Panc1 (cell line): ENCODE data around the gene ARID5B.

Source experiments
- POLR2AphosphoS5 ChIP-seq: IDR thresholded peaks from 2 replicates; pipeline ENCODE4 v1.6.1; 2012; ENCODE audit warnings: mild to moderate bottlenecking, low read depth, low read length, moderate library complexity
- SIN3A ChIP-seq: IDR thresholded peaks from 2 replicates; pipeline ENCODE4 v1.6.1; 2012; ENCODE audit warnings: low read depth, mild to moderate bottlenecking, low read length, moderate library complexity, borderline replicate concordance; ENCODE audit not compliant: insufficient read depth
- TCF7L2 ChIP-seq: IDR thresholded peaks from 2 replicates; pipeline ENCODE4 v1.6.1; 2011; ENCODE audit warnings: mild to moderate bottlenecking, low read depth, low read length, inconsistent platforms
- TF ChIP-seq, protein P1 (sequence below): fragments of 450-650 bp; IDR thresholded peaks from 2 replicates; pipeline ENCODE4 v1.5.1; 2017; ENCODE audit warnings: mild to moderate bottlenecking
- TF ChIP-seq, protein P2 (sequence below), 2 experiments: IDR thresholded peaks; 2 replicates each; pipeline ENCODE4 v1.6.1; 2011 to 2012; ENCODE audit warnings: low read depth in 2 of 2, control low read depth in 1 of 2, low read length in 1 of 2, mild to moderate bottlenecking in 1 of 2, moderate library complexity in 1 of 2; ENCODE audit not compliant: insufficient read depth in 1 of 2

DNA sequence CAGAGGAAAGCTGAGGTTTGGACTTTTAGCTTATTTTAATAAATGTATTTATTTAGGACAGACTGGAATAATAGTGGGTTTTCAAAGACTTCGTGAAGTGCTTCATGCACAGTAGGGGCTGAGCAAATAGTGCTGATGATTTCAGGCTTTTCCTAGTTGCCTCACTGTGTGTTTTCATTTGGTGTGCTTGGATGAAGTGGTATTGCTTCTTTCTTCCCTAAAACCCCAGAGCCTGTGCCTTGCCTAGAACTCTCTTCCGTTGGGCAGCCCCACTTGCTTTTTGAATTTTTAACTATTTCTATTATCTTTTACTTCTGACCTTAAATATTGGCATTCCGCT is 49.6 kb downstream of the ARID5B start:
- TF ChIP-seq, protein P1, sequence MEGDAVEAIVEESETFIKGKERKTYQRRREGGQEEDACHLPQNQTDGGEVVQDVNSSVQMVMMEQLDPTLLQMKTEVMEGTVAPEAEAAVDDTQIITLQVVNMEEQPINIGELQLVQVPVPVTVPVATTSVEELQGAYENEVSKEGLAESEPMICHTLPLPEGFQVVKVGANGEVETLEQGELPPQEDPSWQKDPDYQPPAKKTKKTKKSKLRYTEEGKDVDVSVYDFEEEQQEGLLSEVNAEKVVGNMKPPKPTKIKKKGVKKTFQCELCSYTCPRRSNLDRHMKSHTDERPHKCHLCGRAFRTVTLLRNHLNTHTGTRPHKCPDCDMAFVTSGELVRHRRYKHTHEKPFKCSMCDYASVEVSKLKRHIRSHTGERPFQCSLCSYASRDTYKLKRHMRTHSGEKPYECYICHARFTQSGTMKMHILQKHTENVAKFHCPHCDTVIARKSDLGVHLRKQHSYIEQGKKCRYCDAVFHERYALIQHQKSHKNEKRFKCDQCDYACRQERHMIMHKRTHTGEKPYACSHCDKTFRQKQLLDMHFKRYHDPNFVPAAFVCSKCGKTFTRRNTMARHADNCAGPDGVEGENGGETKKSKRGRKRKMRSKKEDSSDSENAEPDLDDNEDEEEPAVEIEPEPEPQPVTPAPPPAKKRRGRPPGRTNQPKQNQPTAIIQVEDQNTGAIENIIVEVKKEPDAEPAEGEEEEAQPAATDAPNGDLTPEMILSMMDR = no peak
- no peak for TF ChIP-seq POLR2AphosphoS5
- TF ChIP-seq, protein P2, sequence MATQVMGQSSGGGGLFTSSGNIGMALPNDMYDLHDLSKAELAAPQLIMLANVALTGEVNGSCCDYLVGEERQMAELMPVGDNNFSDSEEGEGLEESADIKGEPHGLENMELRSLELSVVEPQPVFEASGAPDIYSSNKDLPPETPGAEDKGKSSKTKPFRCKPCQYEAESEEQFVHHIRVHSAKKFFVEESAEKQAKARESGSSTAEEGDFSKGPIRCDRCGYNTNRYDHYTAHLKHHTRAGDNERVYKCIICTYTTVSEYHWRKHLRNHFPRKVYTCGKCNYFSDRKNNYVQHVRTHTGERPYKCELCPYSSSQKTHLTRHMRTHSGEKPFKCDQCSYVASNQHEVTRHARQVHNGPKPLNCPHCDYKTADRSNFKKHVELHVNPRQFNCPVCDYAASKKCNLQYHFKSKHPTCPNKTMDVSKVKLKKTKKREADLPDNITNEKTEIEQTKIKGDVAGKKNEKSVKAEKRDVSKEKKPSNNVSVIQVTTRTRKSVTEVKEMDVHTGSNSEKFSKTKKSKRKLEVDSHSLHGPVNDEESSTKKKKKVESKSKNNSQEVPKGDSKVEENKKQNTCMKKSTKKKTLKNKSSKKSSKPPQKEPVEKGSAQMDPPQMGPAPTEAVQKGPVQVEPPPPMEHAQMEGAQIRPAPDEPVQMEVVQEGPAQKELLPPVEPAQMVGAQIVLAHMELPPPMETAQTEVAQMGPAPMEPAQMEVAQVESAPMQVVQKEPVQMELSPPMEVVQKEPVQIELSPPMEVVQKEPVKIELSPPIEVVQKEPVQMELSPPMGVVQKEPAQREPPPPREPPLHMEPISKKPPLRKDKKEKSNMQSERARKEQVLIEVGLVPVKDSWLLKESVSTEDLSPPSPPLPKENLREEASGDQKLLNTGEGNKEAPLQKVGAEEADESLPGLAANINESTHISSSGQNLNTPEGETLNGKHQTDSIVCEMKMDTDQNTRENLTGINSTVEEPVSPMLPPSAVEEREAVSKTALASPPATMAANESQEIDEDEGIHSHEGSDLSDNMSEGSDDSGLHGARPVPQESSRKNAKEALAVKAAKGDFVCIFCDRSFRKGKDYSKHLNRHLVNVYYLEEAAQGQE (IDR thresholded peaks at IDR 0.05; ENCODE audit: insufficient read depth in 1 of 2, low read depth in 2 of 2, low read length in 1 of 2) = no peak
- TF ChIP-seq TCF7L2 = no peak
- TF ChIP-seq SIN3A = no peak
